ENCODE results near the gene TTC21A.

Gene TTC21A

GRCh38 chr3:39177708-39178332 lies 70.3 kb downstream of the TTC21A start:
- DNase-seq (ENCODE audit: low spot score): peak; percentile 93

GRCh38 chr3:39178553-39178952 lies 71.1 kb downstream of the TTC21A start:
- no peak for DNase-seq (ENCODE audit: low spot score)

- no peak for DNase-seq (ENCODE audit: low spot score)
Observed at GRCh38 chr3:39180183-39180545, 72.7 kb downstream of the TTC21A start.

GRCh38 chr3:39180546-39181346 lies 73.3 kb downstream of the TTC21A start:
- peak; percentile 90 for DNase-seq (ENCODE audit: low spot score)

GRCh38 chr3:39181408-39182335 lies 74.2 kb downstream of the TTC21A start:
- no peak for DNase-seq (ENCODE audit: low spot score)

GRCh38 chr3:39183211-39184080 lies 76.0 kb downstream of the TTC21A start:
- DNase-seq (ENCODE audit: low spot score): no peak

- no peak for DNase-seq (ENCODE audit: low spot score)
Observed at GRCh38 chr3:39184081-39184967, 76.8 kb downstream of the TTC21A start.

GRCh38 chr3:39184968-39185285 lies 77.4 kb downstream of the TTC21A start:
- DNase-seq (ENCODE audit: low spot score): no peak

- no peak for DNase-seq (ENCODE audit: low spot score)
Observed at GRCh38 chr3:39185326-39185958, 78.0 kb downstream of the TTC21A start.

GRCh38 chr3:39185959-39186691 lies 78.6 kb downstream of the TTC21A start:
- no peak for DNase-seq (ENCODE audit: low spot score)

- DNase-seq (ENCODE audit: low spot score): no peak
Observed at GRCh38 chr3:39186692-39187151, 79.2 kb downstream of the TTC21A start.

GRCh38 chr3:39187372-39188155 lies 80.1 kb downstream of the TTC21A start:
- no peak for DNase-seq (ENCODE audit: low spot score)
